ENCODE data around the gene CALM3. TPM values are rescaled to one million over a fixed set of nuclear protein-coding genes. Genes with fewer than 3 reads are reported as not detected.
"Not testable (repeated sequence)": the region's sequence is repeated elsewhere in the genome, so short reads cannot be mapped to it uniquely, and the experiment has no call there.

The CALM3 gene
- total RNA-seq (2014; rRNA removed; shearing (Covaris generic); ENCODE audit: low replicate concordance) = 103 and 122 TPM in 2 replicates

DNA sequence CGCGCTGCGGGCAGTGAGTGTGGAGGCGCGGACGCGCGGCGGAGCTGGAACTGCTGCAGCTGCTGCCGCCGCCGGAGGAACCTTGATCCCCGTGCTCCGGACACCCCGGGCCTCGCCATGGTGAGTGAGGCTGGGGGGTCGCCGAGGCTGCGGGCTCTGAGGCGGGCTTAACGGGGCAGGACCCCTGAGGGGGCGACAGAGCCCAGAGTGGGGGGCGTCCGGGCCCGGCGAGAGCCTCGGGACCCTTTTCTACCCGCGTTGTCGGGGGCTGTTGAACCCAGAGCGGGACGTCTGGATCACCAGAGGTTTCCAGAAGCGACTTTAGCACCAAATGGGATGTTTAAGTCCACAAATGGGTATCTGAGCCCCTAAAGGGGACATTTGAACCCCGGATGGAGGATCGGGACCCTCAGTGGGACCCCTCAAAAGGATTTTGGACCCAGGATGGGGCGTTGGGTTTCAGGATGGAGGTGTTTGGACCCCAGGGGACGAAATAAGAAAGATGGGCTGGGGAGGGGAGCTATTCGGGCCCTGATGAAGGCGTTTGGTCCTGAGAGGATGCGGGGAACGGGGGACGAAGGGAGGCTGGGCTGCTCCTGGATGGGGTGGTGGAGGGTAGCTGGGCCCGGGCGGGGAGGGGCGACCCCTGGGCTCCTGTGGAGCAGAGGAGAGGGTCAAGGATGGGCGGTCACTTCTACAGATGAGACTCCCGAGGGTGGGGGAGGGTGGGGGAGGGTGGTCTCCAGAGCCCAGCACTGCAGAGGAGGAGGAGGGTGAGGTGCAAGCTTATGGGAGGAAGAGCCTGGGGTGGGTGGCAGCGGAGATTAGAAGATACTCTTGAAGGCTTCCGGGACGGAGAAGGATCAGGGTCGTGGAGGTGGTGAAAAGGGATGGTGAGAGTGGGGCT is at the start of gene CALM3:
Gene CALM3, plus strand, starts transcription at position 13 of the 907 bp plus-strand sequence. Its CDS starts 105 bp downstream, at position 118.
- H3K79me2 ChIP-seq (ENCODE audit: low read length) = peaks cover 40% of the 10 kb centered on the region
- H3K4me3 ChIP-seq (ENCODE audit: low read length) = peak within 1 kb of the TSS; percentile 98
- peaks cover 5% of the 10 kb centered on the region; the same call in 1 of the 2 replicates for H3K27me3 ChIP-seq (ENCODE audit: low read length)
- peak; percentile 68 for DNase-seq
- H3K9me3 ChIP-seq (ENCODE audit: low read length) = peaks cover 15% of the 10 kb centered on the region
- peak within 1 kb of the TSS; percentile 96; the same call in 1 of the 2 replicates for H2AFZ ChIP-seq (ENCODE audit: low read length)
- H3K27ac ChIP-seq (ENCODE audit: low read length) = peak within 1 kb of the TSS; percentile 92
- no peaks in the 10 kb centered on the region for H3K9me2 ChIP-seq (replicated peaks; ENCODE audit: insufficient read depth, low read length)
- peak within 1 kb of the TSS; percentile 100 for H3K9ac ChIP-seq (ENCODE audit: low read length)
- H3K4me2 ChIP-seq (ENCODE audit: low read depth, low read length, poor library complexity, severe bottlenecking) = peak within 1 kb of the TSS; percentile 86
- peaks cover 30% of the 10 kb centered on the region; the same call in 1 of the 2 replicates for H4K20me1 ChIP-seq (ENCODE audit: insufficient read depth, low read depth, low read length)
- H3K36me3 ChIP-seq (ENCODE audit: insufficient read depth, low read length) = peaks cover 3% of the 10 kb centered on the region; the same call in 1 of the 2 replicates
- H3K4me1 ChIP-seq (ENCODE audit: low read length) = peaks cover 22% of the 10 kb centered on the region

DNA sequence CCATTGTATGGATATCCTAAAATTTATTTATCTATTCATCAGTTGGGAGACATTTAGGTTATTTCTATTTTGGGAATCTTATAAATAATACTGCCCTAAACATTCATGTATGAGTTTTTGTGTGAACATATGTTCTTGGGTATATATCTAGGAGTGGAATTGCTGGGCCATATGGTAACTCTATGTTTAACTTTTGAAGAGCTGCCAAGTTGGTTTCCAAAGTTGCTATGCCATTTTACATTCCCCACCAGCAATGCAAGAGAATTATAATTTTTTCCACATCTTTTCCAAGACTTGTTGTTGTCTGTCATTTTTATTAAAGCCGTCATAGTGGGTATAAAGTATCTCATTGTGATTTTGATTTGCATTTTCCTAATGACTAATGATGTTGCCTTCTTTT is 48.2 kb upstream of the CALM3 start:
- Histone ChIP-seq H2AFZ (ENCODE audit: low read length) (no peak overlapping the region), H3K9me2 (replicated peaks; ENCODE audit: insufficient read depth, low read length) (no peaks in the 10 kb centered on the region), H3K4me2 (ENCODE audit: low read depth, low read length, poor library complexity, severe bottlenecking) (no peak overlapping the region), H3K9ac (ENCODE audit: low read length) (no peak overlapping the region), H3K4me1 (ENCODE audit: low read length) (no peaks in the 10 kb centered on the region), H3K79me2 (ENCODE audit: low read length) (no peaks in the 10 kb centered on the region), H4K20me1 (ENCODE audit: insufficient read depth, low read depth, low read length) (no peaks in the 10 kb centered on the region), H3K27ac (ENCODE audit: low read length) (no peak overlapping the region), H3K9me3 (ENCODE audit: low read length) (peaks cover 4% of the 10 kb centered on the region; the same call in 1 of the 2 replicates), H3K4me3 (ENCODE audit: low read length) (no peak overlapping the region), H3K27me3 (ENCODE audit: low read length) (no peaks in the 10 kb centered on the region), H3K36me3 (ENCODE audit: insufficient read depth, low read length) (no peaks in the 10 kb centered on the region)
- no peak for DNase-seq

DNA sequence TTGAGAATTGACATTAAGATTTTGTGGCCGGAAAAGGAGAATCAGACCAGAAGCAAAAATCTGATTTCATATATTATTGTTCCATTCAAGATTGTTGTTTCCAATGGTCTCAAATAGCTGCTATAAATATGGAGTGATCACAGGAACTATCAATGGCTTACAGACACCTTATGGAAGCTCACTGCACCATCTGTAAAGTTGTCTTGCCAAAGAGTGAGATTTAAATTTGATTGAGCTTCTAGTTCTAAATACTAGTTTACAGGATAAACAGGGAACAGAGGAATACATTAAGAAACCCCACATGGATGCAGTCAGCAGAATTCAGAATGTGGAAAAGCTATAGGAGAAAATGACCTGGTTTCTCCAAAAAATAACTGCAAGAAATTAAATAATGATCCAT is 47.0 kb upstream of the CALM3 start:
- H3K4me3 ChIP-seq (ENCODE audit: low read length) = no peak overlapping the region
- H3K9me2 ChIP-seq (replicated peaks; ENCODE audit: insufficient read depth, low read length) = no peaks in the 10 kb centered on the region
- H3K79me2 ChIP-seq (ENCODE audit: low read length) = no peaks in the 10 kb centered on the region
- H2AFZ ChIP-seq (ENCODE audit: low read length) = no peak overlapping the region
- no peak overlapping the region for H3K4me2 ChIP-seq (ENCODE audit: low read depth, low read length, poor library complexity, severe bottlenecking)
- no peaks in the 10 kb centered on the region for H4K20me1 ChIP-seq (ENCODE audit: insufficient read depth, low read depth, low read length)
- no peak overlapping the region for H3K9ac ChIP-seq (ENCODE audit: low read length)
- H3K4me1 ChIP-seq (ENCODE audit: low read length) = no peaks in the 10 kb centered on the region
- H3K9me3 ChIP-seq (ENCODE audit: low read length) = peaks cover 4% of the 10 kb centered on the region; the same call in 1 of the 2 replicates
- H3K27me3 ChIP-seq (ENCODE audit: low read length) = no peaks in the 10 kb centered on the region
- DNase-seq = no peak
- H3K36me3 ChIP-seq (ENCODE audit: insufficient read depth, low read length) = no peaks in the 10 kb centered on the region
- no peak overlapping the region for H3K27ac ChIP-seq (ENCODE audit: low read length)

DNA sequence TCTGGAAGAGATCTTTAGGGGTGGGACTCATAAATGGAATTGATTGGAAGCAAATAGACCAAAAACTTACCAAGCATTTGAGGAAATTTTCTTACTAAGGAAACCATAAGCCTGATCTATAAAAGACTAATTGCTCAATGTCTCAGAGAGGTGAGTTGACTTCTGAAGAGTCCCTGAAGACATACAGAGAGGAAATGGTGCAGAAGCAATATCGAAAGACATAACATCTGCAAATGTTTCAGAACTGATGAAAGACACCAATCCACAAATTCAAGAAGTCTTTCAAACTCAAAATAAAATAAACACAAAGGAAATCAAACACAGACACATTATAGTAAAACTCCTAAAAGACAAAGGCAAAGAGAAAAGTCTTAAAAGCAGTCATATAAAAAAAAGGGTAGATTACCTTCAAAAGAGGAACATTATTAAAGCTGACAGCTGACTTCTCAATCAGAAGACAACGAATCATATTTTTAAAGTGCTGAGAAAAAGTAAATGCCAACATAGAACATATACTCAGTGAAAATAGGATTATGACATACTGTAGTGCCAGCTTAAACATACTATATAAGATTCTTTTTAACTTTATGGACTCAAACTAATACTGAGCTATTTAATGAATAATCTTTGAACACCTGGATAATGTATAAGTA is 45.4 kb upstream of the CALM3 start:
- no peaks in the 10 kb centered on the region for H3K9me2 ChIP-seq (replicated peaks; ENCODE audit: insufficient read depth, low read length)
- no peaks in the 10 kb centered on the region for H3K27me3 ChIP-seq (ENCODE audit: low read length)
- no peak overlapping the region for H3K4me3 ChIP-seq (ENCODE audit: low read length)
- H3K4me2 ChIP-seq (ENCODE audit: low read depth, low read length, poor library complexity, severe bottlenecking) = no peak overlapping the region
- H3K4me1 ChIP-seq (ENCODE audit: low read length) = no peaks in the 10 kb centered on the region
- no peak overlapping the region for H2AFZ ChIP-seq (ENCODE audit: low read length)
- H3K9ac ChIP-seq (ENCODE audit: low read length) = no peak overlapping the region
- H3K36me3 ChIP-seq (ENCODE audit: insufficient read depth, low read length) = no peaks in the 10 kb centered on the region
- no peak for DNase-seq
- H4K20me1 ChIP-seq (ENCODE audit: insufficient read depth, low read depth, low read length) = no peaks in the 10 kb centered on the region
- no peaks in the 10 kb centered on the region; the same call in 1 of the 2 replicates for H3K9me3 ChIP-seq (ENCODE audit: low read length)
- H3K79me2 ChIP-seq (ENCODE audit: low read length) = no peaks in the 10 kb centered on the region
- H3K27ac ChIP-seq (ENCODE audit: low read length) = no peak overlapping the region

DNA sequence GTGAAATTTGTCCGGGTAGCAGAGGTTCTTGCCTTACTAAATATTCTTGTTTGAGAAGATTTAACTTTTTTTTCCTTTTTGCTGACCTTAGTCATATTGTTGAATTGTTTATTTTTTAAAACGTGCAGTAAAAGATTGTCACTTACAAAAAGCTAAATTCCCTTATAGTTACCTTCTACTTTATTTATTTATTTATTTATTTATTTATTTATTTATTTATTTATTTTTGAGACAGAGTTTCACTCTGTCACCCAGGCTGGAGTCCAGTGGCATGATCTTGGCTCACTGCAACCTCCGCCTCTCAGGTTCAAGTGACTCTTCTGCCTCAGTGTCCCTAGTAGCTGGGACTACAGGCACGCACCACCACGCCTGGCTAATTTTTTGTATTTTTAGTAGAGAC is 44.7 kb upstream of the CALM3 start:
- DNase-seq; H3K27me3 ChIP-seq (ENCODE audit: low read length); H3K36me3 ChIP-seq (ENCODE audit: insufficient read depth, low read length); H4K20me1 ChIP-seq (ENCODE audit: insufficient read depth, low read depth, low read length); H3K4me3 ChIP-seq (ENCODE audit: low read length); H3K4me1 ChIP-seq (ENCODE audit: low read length); H3K9me3 ChIP-seq (ENCODE audit: low read length); H3K27ac ChIP-seq (ENCODE audit: low read length); H3K4me2 ChIP-seq (ENCODE audit: low read depth, low read length, poor library complexity, severe bottlenecking); H2AFZ ChIP-seq (ENCODE audit: low read length); H3K79me2 ChIP-seq (ENCODE audit: low read length); H3K9me2 ChIP-seq (replicated peaks; ENCODE audit: insufficient read depth, low read length); H3K9ac ChIP-seq (ENCODE audit: low read length): not testable (repeated sequence)

DNA sequence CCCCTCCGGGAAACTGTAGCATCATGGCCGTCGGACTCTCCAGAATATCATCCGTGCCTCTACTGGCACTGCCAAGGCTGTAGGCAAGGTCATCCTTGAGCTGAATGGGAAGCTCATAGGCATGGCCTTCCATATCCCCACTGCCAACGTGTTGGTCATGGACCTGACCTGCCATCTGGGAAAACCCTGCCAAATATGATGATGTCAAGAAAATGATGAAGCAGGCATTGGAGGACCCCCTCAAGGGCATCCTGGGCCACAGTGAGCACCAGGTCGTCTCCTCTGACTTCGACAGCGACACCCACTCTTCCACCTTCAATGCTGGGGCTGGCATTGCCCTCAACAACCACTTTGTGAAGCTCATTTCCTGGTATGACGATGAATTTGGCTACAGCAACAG is 41.9 kb upstream of the CALM3 start:
- Histone ChIP-seq H4K20me1 (ENCODE audit: insufficient read depth, low read depth, low read length) (no peaks in the 10 kb centered on the region), H3K27ac (ENCODE audit: low read length) (no peak overlapping the region), H3K4me2 (ENCODE audit: low read depth, low read length, poor library complexity, severe bottlenecking) (no peak overlapping the region), H3K9ac (ENCODE audit: low read length) (no peak overlapping the region), H2AFZ (ENCODE audit: low read length) (no peak overlapping the region), H3K36me3 (ENCODE audit: insufficient read depth, low read length) (no peaks in the 10 kb centered on the region), H3K79me2 (ENCODE audit: low read length) (no peaks in the 10 kb centered on the region), H3K9me3 (ENCODE audit: low read length) (no peaks in the 10 kb centered on the region), H3K4me3 (ENCODE audit: low read length) (no peak overlapping the region), H3K4me1 (ENCODE audit: low read length) (no peaks in the 10 kb centered on the region), H3K27me3 (ENCODE audit: low read length) (no peaks in the 10 kb centered on the region), H3K9me2 (replicated peaks; ENCODE audit: insufficient read depth, low read length) (no peaks in the 10 kb centered on the region)
- no peak for DNase-seq

DNA sequence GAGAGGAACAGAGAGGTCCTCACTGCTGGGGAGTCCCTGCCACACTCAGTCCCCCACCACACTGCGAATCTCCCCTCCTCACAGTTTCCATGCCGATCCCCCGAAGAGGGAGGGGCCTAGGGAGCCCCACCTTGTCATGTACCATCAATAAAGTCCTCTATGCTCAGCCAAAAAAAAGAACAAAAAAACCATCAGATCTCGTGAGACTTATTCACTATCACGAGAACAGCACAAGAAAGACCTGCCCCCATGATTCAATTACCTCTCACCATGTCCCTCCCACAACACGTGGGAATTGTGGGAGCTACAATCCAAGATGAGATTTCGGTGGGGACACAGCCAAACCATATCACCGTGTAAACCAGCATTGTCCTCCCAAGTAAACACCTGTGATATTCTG is 41.5 kb upstream of the CALM3 start:
- H3K27ac ChIP-seq (ENCODE audit: low read length); H3K9me3 ChIP-seq (ENCODE audit: low read length); H3K9me2 ChIP-seq (replicated peaks; ENCODE audit: insufficient read depth, low read length); H3K4me1 ChIP-seq (ENCODE audit: low read length); H3K4me3 ChIP-seq (ENCODE audit: low read length); H4K20me1 ChIP-seq (ENCODE audit: insufficient read depth, low read depth, low read length); DNase-seq; H3K36me3 ChIP-seq (ENCODE audit: insufficient read depth, low read length); H3K27me3 ChIP-seq (ENCODE audit: low read length); H3K79me2 ChIP-seq (ENCODE audit: low read length); H3K4me2 ChIP-seq (ENCODE audit: low read depth, low read length, poor library complexity, severe bottlenecking); H3K9ac ChIP-seq (ENCODE audit: low read length); H2AFZ ChIP-seq (ENCODE audit: low read length): not testable (repeated sequence)

DNA sequence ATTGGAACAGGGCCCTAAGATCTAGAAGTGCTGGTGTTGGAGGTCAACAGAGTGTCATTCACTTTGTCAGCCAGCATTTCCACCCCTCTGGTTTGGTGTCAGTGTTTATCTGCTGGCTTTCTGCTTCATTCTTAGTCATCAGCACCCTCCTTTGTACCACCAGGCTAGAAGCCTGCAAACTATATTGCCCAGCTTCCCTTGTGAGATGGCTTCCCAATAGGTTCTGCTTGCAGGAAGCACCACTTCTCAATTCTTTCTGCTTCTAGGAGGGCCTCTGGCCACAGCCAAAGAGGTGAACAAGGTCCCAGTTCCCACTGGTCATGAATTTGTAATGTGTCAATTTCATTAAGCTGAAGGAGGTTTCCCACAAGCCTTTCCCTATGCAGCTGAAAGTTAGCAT is 36.4 kb upstream of the CALM3 start:
- Histone ChIP-seq H3K27me3 (ENCODE audit: low read length) (no peaks in the 10 kb centered on the region), H3K4me3 (ENCODE audit: low read length) (no peak overlapping the region), H2AFZ (ENCODE audit: low read length) (no peak overlapping the region), H3K36me3 (ENCODE audit: insufficient read depth, low read length) (no peaks in the 10 kb centered on the region), H3K27ac (ENCODE audit: low read length) (no peak overlapping the region), H4K20me1 (ENCODE audit: insufficient read depth, low read depth, low read length) (no peaks in the 10 kb centered on the region), H3K9ac (ENCODE audit: low read length) (no peak overlapping the region), H3K4me2 (ENCODE audit: low read depth, low read length, poor library complexity, severe bottlenecking) (no peak overlapping the region), H3K79me2 (ENCODE audit: low read length) (no peaks in the 10 kb centered on the region), H3K9me3 (ENCODE audit: low read length) (no peaks in the 10 kb centered on the region), H3K4me1 (ENCODE audit: low read length) (no peaks in the 10 kb centered on the region), H3K9me2 (replicated peaks; ENCODE audit: insufficient read depth, low read length) (no peaks in the 10 kb centered on the region)
- DNase-seq = no peak

All from Karpas-422 (cell line).